H9 (cell line): ENCODE data around the gene DNAAF5. TPM values are rescaled to one million over a fixed set of nuclear protein-coding genes. Genes with fewer than 3 reads are reported as not detected.

Source experiments
- DNase-seq: peaks from one replicate; pipeline ENCODE4 v3.0.0-alpha.2; 2017
- H2AFZ ChIP-seq: one replicate; pipeline ENCODE4 v1.6.1; 2013; ENCODE audit warnings: mild to moderate bottlenecking, low read length, control low read depth, moderate library complexity
- H2AK5ac ChIP-seq: 2 replicates; pipeline ENCODE4 v1.6.1; 2013; ENCODE audit warnings: low read length, control low read depth, mixed read lengths; ENCODE audit not compliant: insufficient read length
- H2BK120ac ChIP-seq: one replicate; pipeline ENCODE4 v1.6.1; 2013; ENCODE audit warnings: low read depth, mild to moderate bottlenecking, low read length, control low read depth, inconsistent platforms; ENCODE audit not compliant: poor library complexity, severe bottlenecking
- H2BK12ac ChIP-seq: 2 replicates; pipeline ENCODE4 v1.6.1; 2013; ENCODE audit warnings: low read length, control low read depth, mixed read lengths, low read depth; ENCODE audit not compliant: insufficient read length
- H2BK15ac ChIP-seq: 2 replicates; pipeline ENCODE4 v1.6.1; 2013; ENCODE audit warnings: low read depth, low read length, control low read depth
- H2BK20ac ChIP-seq: one replicate; pipeline ENCODE4 v1.6.1; 2013; ENCODE audit warnings: low read depth, mild to moderate bottlenecking, low read length, control low read depth, inconsistent platforms; ENCODE audit not compliant: poor library complexity, severe bottlenecking
- H2BK5ac ChIP-seq: 2 replicates; pipeline ENCODE4 v1.6.1; 2013; ENCODE audit warnings: low read length, control low read depth, mixed read lengths; ENCODE audit not compliant: insufficient read length
- H3K14ac ChIP-seq: 2 replicates; pipeline ENCODE4 v1.6.1; 2013; ENCODE audit warnings: low read length, control low read depth; ENCODE audit not compliant: insufficient read depth
- H3K18ac ChIP-seq: 2 replicates; pipeline ENCODE4 v1.6.1; 2013; ENCODE audit warnings: low read depth, mild to moderate bottlenecking, mixed read lengths, low read length, control low read depth; ENCODE audit not compliant: insufficient read length
- H3K23ac ChIP-seq: 2 replicates; pipeline ENCODE4 v1.6.1; 2013; ENCODE audit warnings: low read length, control low read depth, mixed read lengths, low read depth; ENCODE audit not compliant: insufficient read length
- H3K23me2 ChIP-seq: 2 replicates; pipeline ENCODE4 v1.6.1; 2013; ENCODE audit warnings: low read depth, mild to moderate bottlenecking, mixed read lengths, low read length, control low read depth; ENCODE audit not compliant: insufficient read length, poor library complexity, severe bottlenecking
- H3K27ac ChIP-seq: 2 replicates; pipeline ENCODE4 v1.5.1; 2013; ENCODE audit warnings: low read length, control low read depth, mixed read lengths, low read depth; ENCODE audit not compliant: insufficient read length
- H3K27me3 ChIP-seq: 2 replicates; pipeline ENCODE4 v1.6.1; 2013; ENCODE audit warnings: low read length, control low read depth, inconsistent platforms; ENCODE audit not compliant: insufficient read depth
- H3K4ac ChIP-seq: 2 replicates; pipeline ENCODE4 v1.6.1; 2013; ENCODE audit warnings: low read depth, mild to moderate bottlenecking, control low read depth, inconsistent platforms, low read length, moderate library complexity
- H3K4me1 ChIP-seq: 2 replicates; pipeline ENCODE4 v1.6.1; 2013; ENCODE audit warnings: low read length, control low read depth, inconsistent platforms; ENCODE audit not compliant: insufficient read depth
- H3K4me2 ChIP-seq: 2 replicates; pipeline ENCODE4 v1.6.1; 2013; ENCODE audit warnings: low read length, control low read depth, mixed read lengths; ENCODE audit not compliant: insufficient read length, insufficient read depth
- H3K56ac ChIP-seq: 2 replicates; pipeline ENCODE4 v1.6.1; 2013; ENCODE audit warnings: low read depth, mild to moderate bottlenecking, mixed read lengths, low read length, control low read depth; ENCODE audit not compliant: insufficient read length
- H3K79me1 ChIP-seq: 2 replicates; pipeline ENCODE4 v1.6.1; 2013; ENCODE audit warnings: low read depth, mild to moderate bottlenecking, moderate library complexity, low read length, control low read depth, inconsistent platforms; ENCODE audit not compliant: insufficient read depth, poor library complexity, severe bottlenecking
- H3K79me2 ChIP-seq: 2 replicates; pipeline ENCODE4 v1.6.1; 2013; ENCODE audit warnings: low read length, control low read depth, inconsistent platforms; ENCODE audit not compliant: insufficient read depth
- H3K9ac ChIP-seq: 2 replicates; pipeline ENCODE4 v1.6.1; 2013; ENCODE audit warnings: low read length, control low read depth, mixed read lengths; ENCODE audit not compliant: insufficient read length; ENCODE audit errors: extremely low read depth
- H3K9me3 ChIP-seq: one replicate; pipeline ENCODE4 v1.6.1; 2013; ENCODE audit warnings: low read depth, low read length, inconsistent platforms; ENCODE audit not compliant: control insufficient read depth
- H3T11ph ChIP-seq: one replicate; pipeline ENCODE4 v1.6.1; 2013; ENCODE audit warnings: mild to moderate bottlenecking, low read length, control low read depth, inconsistent platforms
- H4K20me1 ChIP-seq: one replicate; pipeline ENCODE4 v1.6.1; 2013; ENCODE audit not compliant: control insufficient read depth, insufficient read length, insufficient read depth
- H4K5ac ChIP-seq: 2 replicates; pipeline ENCODE4 v1.6.1; 2013; ENCODE audit warnings: low read depth, mild to moderate bottlenecking, mixed read lengths, low read length, control low read depth; ENCODE audit not compliant: insufficient read length
- H4K8ac ChIP-seq: replicated peaks from 2 replicates; pipeline ENCODE4 v1.6.1; 2013; ENCODE audit warnings: low read length, control low read depth, mixed read lengths, low read depth; ENCODE audit not compliant: insufficient read length
- H4K91ac ChIP-seq: 2 replicates; pipeline ENCODE4 v1.6.1; 2013; ENCODE audit warnings: low read depth, mild to moderate bottlenecking, moderate library complexity, mixed read lengths, low read length, control low read depth; ENCODE audit not compliant: insufficient read length
- H3K27ac Mint-ChIP-seq, 3 experiments: 2 replicates in 2 of 3; 3 replicates in 1 of 3; pipeline ENCODE4 v1.8.0; 2020 to 2021; ENCODE audit warnings: mixed read lengths in 3 of 3, mild to moderate bottlenecking in 1 of 3, moderate library complexity in 1 of 3
- H3K27me3 Mint-ChIP-seq: 2 replicates; pipeline ENCODE4 v1.8.0; 2021; ENCODE audit warnings: low read depth, mild to moderate bottlenecking, moderate library complexity, mixed read lengths
- H3K36me3 Mint-ChIP-seq, 3 experiments: 2 replicates in 2 of 3; 3 replicates in 1 of 3; pipeline ENCODE4 v1.8.0; 2020 to 2021; ENCODE audit warnings: low read depth in 3 of 3, mixed read lengths in 3 of 3; ENCODE audit not compliant: insufficient read depth in 1 of 3
- H3K4me1 Mint-ChIP-seq, 2 experiments: 2 replicates each; pipeline ENCODE4 v1.8.0; 2020; ENCODE audit warnings: mixed read lengths in 2 of 2
- H3K4me3 Mint-ChIP-seq, 2 experiments: 2 replicates in 1 of 2; 3 replicates in 1 of 2; pipeline ENCODE4 v1.8.0; 2020 to 2021; ENCODE audit warnings: mild to moderate bottlenecking in 2 of 2, mixed read lengths in 2 of 2, moderate library complexity in 1 of 2
- H3K9me3 Mint-ChIP-seq, 2 experiments: 2 replicates in 1 of 2; 3 replicates in 1 of 2; pipeline ENCODE4 v1.8.0; 2020; ENCODE audit warnings: mild to moderate bottlenecking in 2 of 2, mixed read lengths in 2 of 2, moderate library complexity in 1 of 2
- CTCF ChIP-seq: fragments of 200-600 bp; sonication (generic); conservative IDR thresholded peaks from 3 replicates; pipeline ENCODE4 v1.8.0; 2021; ENCODE audit warnings: antibody characterized with exemption, mild to moderate bottlenecking
- WGBS: extraction: QIAGEN DNeasy Blood & Tissue Kit; methylation state at CpG from one replicate; pipeline ENCODE4 v1.1.7; 2013; ENCODE audit warnings: missing lambda C conversion rate, low lambda C conversion rate, mixed read lengths; ENCODE audit not compliant: insufficient read length; ENCODE audit errors: extremely low coverage; 5-methylcytosine and 5-hydroxymethylcytosine counted together
- total RNA-seq: library from RNA; stranded (reverse); gene quantifications from 2 replicates; pipeline ENCODE4 v1.2.1, GENCODE V29; 2021

Gene DNAAF5
- total RNA-seq, 1 experiment from 2014 or later = 43.5 TPM

DNA sequence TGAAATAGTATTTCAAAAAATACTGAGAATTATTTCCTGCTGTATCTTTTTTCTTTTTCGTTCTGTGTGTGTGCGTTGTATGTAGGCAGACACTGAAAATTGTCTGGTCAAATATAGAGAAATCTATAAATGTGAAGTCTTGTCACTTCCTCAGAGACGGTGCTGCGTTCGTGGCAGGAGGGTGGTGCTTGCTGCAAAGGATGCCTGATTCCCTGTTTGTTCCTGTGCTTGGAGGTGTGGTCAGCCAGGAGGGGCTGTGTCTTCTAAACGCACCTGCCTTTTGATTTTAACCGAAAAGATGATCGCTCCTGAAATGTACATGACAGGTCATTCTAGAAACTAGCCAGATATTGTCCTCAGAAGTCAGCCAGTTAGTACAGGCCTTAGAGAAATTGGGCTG lies 33.1 kb downstream of the DNAAF5 start:
- H3K23me2 ChIP-seq = no peaks in the 10 kb centered on the region
- no peak overlapping the region for H2BK20ac ChIP-seq
- Mint-ChIP-seq H3K4me1 (no peaks in the 10 kb centered on the region), H3K4me3 (no peak overlapping the region), H3K27me3 (no peaks in the 10 kb centered on the region), H3K36me3 (peaks cover 48 to 71% (median 69%) of the 10 kb centered on the region in 3 experiments; a peak in 6 of 7 replicates), H3K27ac (no peak overlapping the region), H3K9me3 (no peaks in the 10 kb centered on the region)
- no peak overlapping the region for H4K5ac ChIP-seq
- H3K27ac ChIP-seq = no peak overlapping the region
- H3K9ac ChIP-seq = no peak overlapping the region
- no peak overlapping the region for H2BK120ac ChIP-seq
- no peak for DNase-seq
- no peaks in the 10 kb centered on the region for H3K79me1 ChIP-seq
- H3K18ac ChIP-seq = no peak overlapping the region
- WGBS = no CpG with 5 or more reads among the region's 8 CpGs
- no peak overlapping the region for H3K4me2 ChIP-seq
- no peak overlapping the region for H3K23ac ChIP-seq
- H4K20me1 ChIP-seq = no peaks in the 10 kb centered on the region
- H4K8ac ChIP-seq = no peak overlapping the region
- no peak overlapping the region for H3T11ph ChIP-seq
- H3K14ac ChIP-seq = no peak overlapping the region
- H3K27me3 ChIP-seq = no peaks in the 10 kb centered on the region
- H2AK5ac ChIP-seq = no peak overlapping the region
- no peak overlapping the region for H2BK12ac ChIP-seq
- no peak overlapping the region for H4K91ac ChIP-seq
- no peak overlapping the region for H2AFZ ChIP-seq
- no peak for TF ChIP-seq CTCF
- H2BK5ac ChIP-seq = no peak overlapping the region
- no peaks in the 10 kb centered on the region for H3K79me2 ChIP-seq
- H3K56ac ChIP-seq = no peak overlapping the region
- H3K9me3 ChIP-seq = no peaks in the 10 kb centered on the region
- no peak overlapping the region for H2BK15ac ChIP-seq
- no peak overlapping the region for H3K4ac ChIP-seq
- H3K4me1 ChIP-seq = no peaks in the 10 kb centered on the region
